Esophagus mucosa (tissue), 1 donor: ENCODE measurements around the gene B4GAT1. TPM values are rescaled to one million over a fixed set of nuclear protein-coding genes. Genes with fewer than 3 reads are reported as not detected.
A peak's percentile ranks its signal among the peaks of the same experiment; 100 is the strongest.
"Not testable (repeated sequence)": the region's sequence is repeated elsewhere in the genome, so short reads cannot be mapped to it uniquely, and the experiment has no call there.

ENCODE experiments used
- ATAC-seq: fragments of 200-7000 bp; cut with Tn5 transposase; one replicate; pipeline ENCODE4 v1.9.1; 2020
- total RNA-seq: library from RNA; stranded (reverse); gene quantifications from one replicate; pipeline ENCODE4 v1.2.4, GENCODE V29; 2023
- donor health status: DM: yes; HTN: yes; CAD: no.

The B4GAT1 gene
- total RNA-seq, 1 donor from 2014 or later, result 3.5 TPM

GRCh38 chr11:66363187-66363601 is 15.8 kb upstream of the B4GAT1 start:
- ATAC-seq, result no peak

DNA sequence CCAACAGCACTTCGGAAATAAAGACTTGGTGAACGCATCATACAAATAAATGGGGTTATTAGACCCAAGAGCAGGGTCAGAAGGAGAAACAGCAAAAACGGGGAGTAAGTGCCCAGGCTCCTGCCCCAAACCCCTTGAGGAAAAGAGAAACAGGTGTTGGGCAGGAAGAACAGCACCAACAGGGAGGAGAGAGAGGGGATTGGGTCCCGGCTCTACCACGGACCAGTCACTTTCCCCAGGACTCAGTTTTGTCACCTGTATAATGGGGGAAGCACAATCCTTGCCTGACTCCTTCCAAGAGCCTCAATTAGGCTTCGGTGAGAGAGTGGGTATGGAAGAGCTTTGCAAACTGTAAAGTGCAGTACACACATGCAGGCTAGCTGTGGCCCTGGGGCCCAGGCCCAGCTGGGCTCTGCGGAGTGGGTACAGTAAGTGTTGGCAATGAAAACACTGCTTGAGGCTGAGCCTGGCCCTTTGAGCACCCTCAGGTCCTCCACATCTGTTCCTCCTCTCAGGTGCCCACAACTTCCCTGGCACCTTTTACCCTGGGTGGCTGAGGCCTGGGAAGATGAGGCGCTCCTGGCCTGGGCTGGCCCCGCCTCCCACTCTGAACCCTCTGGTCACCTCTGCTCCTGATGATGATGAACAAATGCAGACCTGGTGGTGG is 15.2 kb upstream of the B4GAT1 start:
- ATAC-seq, result no peak

- no peak for ATAC-seq
Observed at GRCh38 chr11:66361502-66361941, 14.1 kb upstream of the B4GAT1 start.

DNA sequence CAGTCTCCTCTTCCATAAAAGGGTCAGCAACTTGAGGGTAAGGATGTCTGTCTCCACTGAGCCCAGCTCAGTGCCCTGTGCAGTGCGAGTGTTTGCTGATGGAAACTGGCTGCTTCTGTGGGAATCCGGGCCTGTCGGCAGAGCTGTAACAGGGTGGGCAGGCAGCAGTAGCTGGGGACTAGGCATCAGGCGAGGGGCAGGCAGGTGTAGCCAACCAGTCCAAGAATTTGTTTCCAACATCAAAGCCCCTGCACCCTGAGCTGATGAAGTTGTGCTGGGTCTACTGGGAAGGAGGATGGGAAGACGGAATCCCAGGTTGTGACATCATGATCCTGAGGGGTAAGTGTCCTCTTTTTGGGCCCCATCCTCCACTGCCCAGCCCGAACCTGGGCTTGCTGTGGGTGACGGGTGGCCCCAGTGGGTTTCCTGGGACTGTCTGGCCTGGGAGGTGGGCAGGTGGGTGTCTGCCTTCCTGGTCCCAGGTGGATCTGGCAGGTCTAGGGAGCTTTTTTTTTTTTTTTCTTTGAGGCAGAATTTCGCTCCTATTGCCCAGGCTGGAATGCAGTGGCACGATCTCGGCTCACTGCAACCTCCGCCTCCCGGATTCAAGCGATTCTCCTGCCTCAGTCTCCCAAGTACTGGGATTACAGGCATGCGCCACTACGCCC is 13.1 kb upstream of the B4GAT1 start:
- ATAC-seq, result no peak

GRCh38 chr11:66359662-66360087 is 12.2 kb upstream of the B4GAT1 start:
- no peak for ATAC-seq

- not testable (repeated sequence) for ATAC-seq
Observed at GRCh38 chr11:66350560-66351235, 3.3 kb upstream of the B4GAT1 start.

DNA sequence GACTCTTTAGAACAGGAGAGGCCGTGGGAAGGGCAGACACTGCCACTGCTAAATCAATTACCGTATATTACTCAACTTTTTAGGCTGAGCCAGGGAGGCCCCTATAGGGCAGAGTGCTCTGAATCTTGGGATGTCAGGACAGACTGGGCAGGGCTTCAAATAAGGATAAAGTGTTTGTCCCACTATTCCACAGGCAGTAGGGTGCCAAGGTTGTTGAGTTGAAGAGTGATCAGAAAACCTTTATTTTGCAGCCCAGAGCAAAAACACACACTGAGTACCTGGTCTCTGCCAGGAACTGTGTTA is 1.6 kb upstream of the B4GAT1 start:
- ATAC-seq, result no peak

DNA sequence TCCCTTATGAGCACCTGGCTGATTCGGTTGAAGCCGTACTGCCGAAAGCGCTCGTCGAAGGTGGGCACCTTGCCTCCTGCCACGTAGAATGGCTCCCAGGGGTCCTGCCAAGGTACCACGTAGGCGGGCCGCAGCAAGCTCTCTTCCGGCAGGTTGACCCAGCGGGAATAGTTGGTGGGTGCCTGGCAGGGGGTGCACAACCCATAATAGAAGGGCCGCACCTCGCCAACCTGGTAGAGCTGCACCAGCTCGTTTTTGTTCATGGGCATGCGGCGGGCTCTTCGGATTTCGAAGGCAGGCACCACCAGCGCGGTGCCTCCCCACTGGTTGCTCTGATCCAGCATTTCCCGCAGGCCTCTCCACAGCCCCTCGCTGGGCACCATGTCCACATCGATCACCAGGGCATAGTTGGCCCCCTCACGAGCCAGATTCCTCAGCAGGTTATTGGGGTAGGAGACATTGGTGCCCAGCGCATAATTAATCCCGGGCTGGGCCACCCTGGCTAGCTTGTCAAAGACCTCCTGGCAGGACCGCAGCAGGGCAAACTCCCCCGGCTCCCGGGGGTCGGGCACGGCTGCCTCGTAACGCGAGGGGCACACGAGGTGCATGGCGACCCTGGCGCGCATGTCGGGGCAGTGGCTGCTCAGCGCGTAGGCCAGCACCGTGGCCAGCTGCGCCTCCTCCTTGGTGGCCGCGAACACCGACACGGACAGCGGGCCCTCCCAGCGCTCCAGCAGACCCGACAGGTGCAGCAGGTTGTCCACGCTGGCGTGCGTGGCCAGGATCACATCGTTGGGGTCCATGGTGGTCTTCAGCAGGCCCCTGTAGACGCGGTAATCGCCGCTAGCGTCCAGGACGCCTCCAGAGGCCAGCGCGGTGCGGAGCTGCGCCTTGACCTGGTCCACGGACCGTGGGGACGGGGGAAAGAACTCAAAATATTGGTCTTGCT is 679 bp downstream of the B4GAT1 start:
- peak; percentile 2 for ATAC-seq

DNA sequence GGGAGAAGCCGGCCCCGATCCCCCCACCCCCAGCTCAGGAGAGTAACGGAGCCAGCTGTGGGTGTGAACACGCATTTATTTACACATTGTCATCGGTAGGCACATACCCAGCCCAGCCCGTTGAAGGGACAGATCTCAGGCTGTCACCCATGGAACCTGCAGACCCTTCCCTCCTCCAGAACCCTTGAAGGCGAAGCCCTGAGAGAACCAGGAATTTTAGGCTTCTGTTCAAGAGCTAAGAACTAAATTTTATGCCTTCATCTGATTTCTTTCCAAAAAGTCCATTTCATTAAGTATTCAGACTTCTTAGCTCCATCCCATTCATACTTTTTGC is 2.1 kb downstream of the B4GAT1 start:
- ATAC-seq, result no peak

- peak; percentile 85 for ATAC-seq
Observed at GRCh38 chr11:66344550-66345315, 2.7 kb downstream of the B4GAT1 start, which contains the start of gene BRMS1. BRMS1 (minus strand) TSS chr11:66345104; CDS start chr11:66342234, 2,870 bp downstream.

- no peak for ATAC-seq
Observed at GRCh38 chr11:66343176-66343575, 4.3 kb downstream of the B4GAT1 start.

- ATAC-seq, result no peak
Observed at GRCh38 chr11:66341502-66342126, 5.8 kb downstream of the B4GAT1 start.

DNA sequence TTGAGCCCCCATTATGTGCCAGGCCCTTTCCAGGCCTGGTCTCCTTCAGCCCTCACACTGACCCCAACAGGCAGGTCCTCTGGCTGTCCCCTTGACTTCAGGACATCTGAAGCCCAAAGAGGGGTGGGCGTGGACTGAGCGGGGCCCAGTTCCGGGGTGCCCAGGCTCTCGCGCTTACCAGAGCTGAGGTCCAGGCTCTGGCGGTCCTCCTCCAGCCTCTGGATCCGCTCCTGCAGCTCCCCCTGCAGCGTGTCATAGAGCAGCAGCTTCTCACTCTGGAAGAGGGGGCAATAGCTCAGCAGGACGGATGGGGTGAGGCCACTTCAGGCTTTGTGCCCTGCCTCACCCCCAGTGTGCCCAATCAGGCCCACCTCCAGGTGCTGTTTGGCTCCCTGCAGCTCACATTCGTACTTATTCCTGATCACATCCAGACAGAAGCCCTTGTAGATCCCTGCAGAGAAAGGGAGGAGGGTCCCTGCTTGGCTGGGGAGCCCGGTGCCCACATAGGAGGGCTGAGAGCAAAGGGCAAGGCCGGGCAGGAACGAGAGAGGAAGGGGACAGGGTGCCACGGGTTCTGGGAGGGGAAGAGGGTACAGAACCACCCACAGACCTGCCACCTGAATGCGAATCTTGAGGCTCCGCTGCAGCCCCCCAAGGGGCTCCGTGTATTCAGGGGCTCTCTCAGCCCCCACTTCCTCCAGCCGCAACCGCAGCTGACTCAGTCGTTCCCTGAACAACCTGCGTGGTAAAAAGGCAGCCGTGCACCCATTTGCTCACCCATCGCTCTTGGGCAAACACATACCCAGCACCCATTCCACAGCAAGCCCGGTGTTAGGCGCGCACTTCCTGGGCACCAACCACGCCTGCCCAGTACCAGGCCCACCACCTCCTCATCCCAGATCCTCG is 6.6 kb downstream of the B4GAT1 start:
- ATAC-seq, result no peak

DNA sequence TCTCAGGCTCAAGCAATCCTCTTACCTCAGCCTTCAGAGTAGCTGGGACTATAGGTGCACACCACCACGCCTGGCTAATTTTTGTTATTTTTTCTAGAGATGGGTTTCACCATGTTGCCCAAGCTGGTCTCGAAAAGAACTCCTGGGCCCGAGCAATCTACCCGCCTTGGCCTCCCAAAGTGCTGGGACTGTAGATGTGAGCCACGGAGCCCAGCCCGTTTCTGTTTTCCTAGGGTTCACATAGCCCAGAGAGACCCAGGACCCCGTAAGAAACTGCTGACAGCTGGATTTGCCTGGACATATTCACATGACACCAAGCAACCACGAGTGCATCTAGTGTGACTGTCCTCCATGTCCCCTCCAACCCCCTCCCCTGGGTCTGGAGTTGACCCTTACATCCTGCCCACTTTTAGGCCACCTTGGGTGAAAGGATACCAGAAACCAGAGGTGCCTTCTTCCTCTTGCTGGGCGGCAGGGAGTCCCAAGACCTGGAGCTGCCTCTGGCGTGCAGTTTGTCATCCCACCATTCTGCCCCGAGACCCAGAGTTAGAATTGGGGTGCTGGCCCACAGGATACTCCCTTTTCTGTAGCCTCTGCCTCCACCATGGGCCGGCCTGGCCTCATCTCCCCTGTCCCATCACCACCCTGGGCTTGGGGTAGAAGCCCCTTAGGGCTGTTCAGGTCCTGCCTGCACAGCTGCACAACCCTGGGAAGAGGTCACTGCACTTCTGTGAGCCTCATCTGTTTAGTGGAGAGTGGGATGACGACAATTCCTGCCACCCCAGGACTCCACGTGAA is 7.5 kb downstream of the B4GAT1 start:
- ATAC-seq, result no peak

DNA sequence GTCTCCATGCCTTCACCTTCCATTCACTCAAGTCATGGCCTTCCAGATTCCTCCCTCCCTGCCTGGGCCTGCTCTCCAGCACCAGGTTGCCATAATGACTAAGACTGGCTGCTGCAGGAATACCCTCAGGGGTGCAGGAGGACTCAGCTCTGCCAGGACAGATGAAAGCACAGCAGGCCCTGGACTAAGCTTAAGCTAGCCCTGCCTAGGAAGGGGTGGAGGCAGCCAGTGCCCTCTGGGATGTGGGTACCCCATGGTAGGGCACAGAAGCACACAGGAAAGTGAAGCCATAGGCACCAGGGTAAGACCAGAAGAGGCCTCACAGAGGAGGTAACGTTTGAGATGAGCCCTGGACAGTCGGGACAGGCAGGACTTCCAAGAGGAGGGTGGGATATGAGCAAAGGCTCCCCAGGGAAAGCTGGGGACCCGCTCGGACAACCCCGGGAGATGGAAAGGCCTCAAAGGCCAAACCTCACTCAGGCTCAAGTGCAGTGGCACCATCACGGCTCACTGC is 8.2 kb downstream of the B4GAT1 start:
- peak; percentile 63 for ATAC-seq

GRCh38 chr11:66338276-66339161 is 8.9 kb downstream of the B4GAT1 start:
- no peak for ATAC-seq

DNA sequence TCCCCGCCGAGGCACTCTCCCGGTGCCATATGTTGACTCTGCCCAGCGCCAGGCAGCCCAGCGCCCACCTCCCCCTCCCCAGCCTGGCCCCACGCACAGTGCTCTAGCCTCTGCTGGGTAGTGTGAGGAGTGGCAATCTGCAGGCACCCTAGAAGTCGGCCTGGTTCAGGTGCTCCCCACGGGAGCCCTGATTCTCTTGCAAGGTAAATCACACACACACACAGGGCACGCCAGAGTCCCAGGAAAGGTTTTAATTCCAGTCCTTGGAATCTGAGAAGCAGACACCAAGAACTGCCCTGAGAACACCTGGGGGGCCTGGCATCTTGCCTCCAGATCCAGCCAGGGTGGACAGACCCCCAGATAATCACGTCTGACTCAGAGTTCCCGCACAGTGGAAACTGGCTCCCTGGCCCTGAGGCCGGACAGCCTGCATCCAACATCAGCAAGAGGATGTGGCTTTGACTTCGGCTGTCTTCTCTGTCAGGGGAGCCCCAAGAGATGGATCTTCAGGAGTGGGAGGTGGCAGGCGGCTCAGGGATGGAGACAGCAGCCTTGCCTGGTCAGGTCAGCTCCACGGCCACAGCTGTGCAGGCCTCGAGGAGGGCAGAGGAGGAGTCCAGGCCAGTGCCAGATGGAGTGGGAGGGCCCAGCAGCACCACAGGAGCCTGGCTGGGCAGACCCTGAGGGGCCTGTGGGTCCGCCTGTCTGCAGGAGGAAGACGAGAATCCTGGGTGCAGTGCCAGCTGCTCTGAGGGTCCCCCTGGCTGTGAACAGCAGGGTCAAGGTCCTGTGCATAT is 10.1 kb downstream of the B4GAT1 start:
- ATAC-seq, result no peak
